Small intestine (tissue), 7 donors: ENCODE results near the gene B3GNT5. TPM values are rescaled to one million over a fixed set of nuclear protein-coding genes. Genes with fewer than 3 reads are reported as not detected.
"Not testable (repeated sequence)": the region's sequence is repeated elsewhere in the genome, so short reads cannot be mapped to it uniquely, and the experiment has no call there.

Source experiments
- DNase-seq, 2 donors: peaks; one replicate each; pipeline versions ENCODE4 v3.0.0 to v3.0.0-alpha.2; 2013
- FAIRE-seq: peaks from 2 replicates; lab custom pipeline; 2012; peaks lifted over from hg19 to GRCh38; lab: Jason Lieb, UNC
- H3K27ac ChIP-seq, 3 donors: one replicate each; pipeline ENCODE4 v1.5.1; 2013; ENCODE audit warnings: low read length in 2 of 3, mild to moderate bottlenecking in 2 of 3, control low read depth in 1 of 3, inconsistent platforms in 1 of 3, low read depth in 1 of 3, moderate library complexity in 1 of 3
- H3K27me3 ChIP-seq, 3 donors: one replicate each; pipeline ENCODE4 v1.6.1; 2013; ENCODE audit warnings: low read length in 3 of 3, inconsistent platforms in 1 of 3; ENCODE audit not compliant: control insufficient read depth in 3 of 3, insufficient read depth in 3 of 3
- H3K36me3 ChIP-seq, 3 donors: one replicate each; pipeline ENCODE4 v1.6.1; 2013; ENCODE audit warnings: low read length in 3 of 3, inconsistent platforms in 1 of 3, low read depth in 1 of 3, mild to moderate bottlenecking in 1 of 3, moderate library complexity in 1 of 3; ENCODE audit not compliant: control insufficient read depth in 3 of 3, insufficient read depth in 2 of 3
- H3K4me1 ChIP-seq, 3 donors: one replicate each; pipeline ENCODE4 v1.6.1; 2013; ENCODE audit warnings: low read length in 2 of 3, inconsistent platforms in 1 of 3, low read depth in 1 of 3, mild to moderate bottlenecking in 1 of 3, moderate library complexity in 1 of 3; ENCODE audit not compliant: control insufficient read depth in 3 of 3, insufficient read depth in 2 of 3
- H3K4me3 ChIP-seq, 3 donors: one replicate each; pipeline ENCODE4 v1.5.1; 2013; ENCODE audit warnings: low read length in 3 of 3, control low read depth in 1 of 3, inconsistent platforms in 1 of 3, low read depth in 1 of 3, mild to moderate bottlenecking in 1 of 3, moderate library complexity in 1 of 3
- H3K9me3 ChIP-seq, 2 donors: one replicate each; pipeline ENCODE4 v1.6.1; 2013; ENCODE audit warnings: low read depth in 1 of 2, low read length in 1 of 2; ENCODE audit not compliant: control insufficient read depth in 2 of 2, insufficient read depth in 1 of 2
- WGBS, 3 donors: extraction: QIAGEN DNeasy Blood & Tissue Kit; methylation state at CpG; one replicate each; pipeline ENCODE4 v1.1.7; 2013; 5-methylcytosine and 5-hydroxymethylcytosine counted together
- polyA plus RNA-seq, 4 donors: library from polyadenylated mRNA; stranded (reverse) in 3 of 4; unstranded in 1 of 4; fragments of 200-250 nt in 3 of 4; fragments of 120-200 nt in 1 of 4; gene quantifications; one replicate each; pipeline versions ENCODE4 v1.2.1 to v1.2.3, GENCODE V29; 2013
- donor health status: healthy with polysubstance abuse.
- donor health status: control.
- donor health status: control.
- donor health status: Bipolar disorder and iron deficiency.
- donor health status: healthy.

B3GNT5 gene
- polyA plus RNA-seq, 4 donors, result 23.4 to 67.1 (median 45.3) TPM

GRCh38 chr3:183222631-183223235 lies 30.3 kb upstream of the B3GNT5 start:
- WGBS, 3 donors, result 69 to 85% (median 75%) methylated on average over 3 of the region's 3 CpGs
- peaks cover 0 to 53% (median 16%) of the 10 kb centered on the region in 3 donors for H3K4me1 ChIP-seq
- no peaks in the 10 kb centered on the region for H3K36me3 ChIP-seq
- no peak overlapping the region for H3K4me3 ChIP-seq
- DNase-seq (peak; percentile 72 to 88), FAIRE-seq (no peak)
- H3K9me3 ChIP-seq, result no peaks in the 10 kb centered on the region
- peak overlapping the region; percentile 7 to 41 (median 14) for H3K27ac ChIP-seq
- no peaks in the 10 kb centered on the region for H3K27me3 ChIP-seq

- Histone ChIP-seq H3K36me3 (no peaks in the 10 kb centered on the region), H3K9me3 (no peaks in the 10 kb centered on the region), H3K4me1 (peaks cover 0 to 60% (median 20%) of the 10 kb centered on the region in 3 donors), H3K27me3 (no peaks in the 10 kb centered on the region), H3K4me3 (no peak overlapping the region), H3K27ac (peak overlapping the region in 1 of 3 donors; percentile 81)
- 64 to 70% (median 68%) methylated on average over 11 of the region's 11 CpGs for WGBS, 3 donors
- DNase-seq, result no peak
- FAIRE-seq, result no peak
Measured at GRCh38 chr3:183224180-183224970, 28.7 kb upstream of the B3GNT5 start.

- no peak overlapping the region for H3K4me3 ChIP-seq
- H3K4me1 ChIP-seq, result peaks cover 0 to 55% (median 20%) of the 10 kb centered on the region in 3 donors
- H3K27me3 ChIP-seq, result no peaks in the 10 kb centered on the region
- WGBS, 3 donors, result 20 to 70% (median 45%) methylated on average over 9 of the region's 9 CpGs
- FAIRE-seq, result no peak
- H3K36me3 ChIP-seq, result no peaks in the 10 kb centered on the region
- DNase-seq, result peak; percentile 90
- peak overlapping the region in 1 of 3 donors; percentile 85 for H3K27ac ChIP-seq
- H3K9me3 ChIP-seq, result no peaks in the 10 kb centered on the region
Measured at GRCh38 chr3:183226333-183226890, 26.6 kb upstream of the B3GNT5 start.

- Histone ChIP-seq H3K4me3 (no peak overlapping the region), H3K4me1 (peaks cover 0 to 48% (median 18%) of the 10 kb centered on the region in 3 donors), H3K27ac (peak overlapping the region in 2 of 3 donors; percentile 77 to 85), H3K36me3 (no peaks in the 10 kb centered on the region), H3K9me3 (no peaks in the 10 kb centered on the region), H3K27me3 (no peaks in the 10 kb centered on the region)
- FAIRE-seq, result no peak
- peak; percentile 52 to 91 for DNase-seq
- WGBS, 3 donors, result 46 to 80% (median 72%) methylated on average over 4 of the region's 4 CpGs
Measured at GRCh38 chr3:183227586-183227985, 25.5 kb upstream of the B3GNT5 start.

GRCh38 chr3:183229178-183229577 lies 23.9 kb upstream of the B3GNT5 start:
- H3K27me3 ChIP-seq, result no peaks in the 10 kb centered on the region
- no peak for DNase-seq
- H3K4me1 ChIP-seq, result peaks cover 0 to 32% (median 12%) of the 10 kb centered on the region in 3 donors
- no peak for FAIRE-seq
- H3K4me3 ChIP-seq, result no peak overlapping the region
- no peaks in the 10 kb centered on the region for H3K36me3 ChIP-seq
- no peak overlapping the region for H3K27ac ChIP-seq
- H3K9me3 ChIP-seq, result no peaks in the 10 kb centered on the region
- 75 to 84% (median 79%) methylated on average over 1 of the region's 1 CpG for WGBS, 3 donors

- not testable (repeated sequence) for FAIRE-seq, H3K27ac ChIP-seq, DNase-seq, H3K36me3 ChIP-seq, H3K4me3 ChIP-seq, H3K9me3 ChIP-seq, H3K27me3 ChIP-seq
- peaks cover 0 to 22% (median 6%) of the 10 kb centered on the region in 3 donors for H3K4me1 ChIP-seq
- WGBS, 3 donors, result 94 to 95% (median 95%) methylated on average over 8 of the region's 8 CpGs
Measured at GRCh38 chr3:183230251-183230650, 22.8 kb upstream of the B3GNT5 start.

GRCh38 chr3:183230826-183231225 lies 22.2 kb upstream of the B3GNT5 start:
- no peaks in the 10 kb centered on the region for H3K36me3 ChIP-seq
- no peak overlapping the region for H3K4me3 ChIP-seq
- DNase-seq (no peak), FAIRE-seq (no peak)
- 92 to 95% (median 92%) methylated on average over 3 of the region's 3 CpGs for WGBS, 3 donors
- peaks cover 0 to 17% (median 4%) of the 10 kb centered on the region in 3 donors for H3K4me1 ChIP-seq
- no peaks in the 10 kb centered on the region for H3K9me3 ChIP-seq
- no peaks in the 10 kb centered on the region for H3K27me3 ChIP-seq
- no peak overlapping the region for H3K27ac ChIP-seq

GRCh38 chr3:183233966-183234365 lies 19.1 kb upstream of the B3GNT5 start:
- peak in 1 of 2 donors; percentile 12 for DNase-seq
- Histone ChIP-seq H3K4me3 (no peak overlapping the region), H3K27me3 (no peaks in the 10 kb centered on the region), H3K9me3 (no peaks in the 10 kb centered on the region), H3K27ac (peak overlapping the region in 1 of 3 donors; percentile 3), H3K36me3 (no peaks in the 10 kb centered on the region), H3K4me1 (peaks cover 0 to under 1% (median 0%) of the 10 kb centered on the region in 3 donors)
- no peak for FAIRE-seq
- WGBS, 3 donors, result 49 to 63% (median 60%) methylated on average over 4 of the region's 4 CpGs
